Mucosa of gallbladder (tissue), 1 donor: ENCODE data around the gene OIP5. TPM values are rescaled to one million over a fixed set of nuclear protein-coding genes. Genes with fewer than 3 reads are reported as not detected.
"Not testable (repeated sequence)": the region's sequence is repeated elsewhere in the genome, so short reads cannot be mapped to it uniquely, and the experiment has no call there.

Experiments used
- DNase-seq: peaks from one replicate; pipeline ENCODE4 v3.0.0-alpha.2; 2020; ENCODE audit warnings: low spot score
- total RNA-seq: library from RNA; stranded (reverse); gene quantifications from one replicate; pipeline ENCODE4 v1.2.1, GENCODE V29; 2021
- donor health status: DM: no; HTN: no; CAD: no.

The OIP5 gene
- total RNA-seq, 1 donor from 2014 or later = 1.8 TPM

- not testable (repeated sequence) for DNase-seq
Observed at GRCh38 chr15:41260924-41261323, 71.5 kb downstream of the OIP5 start.

GRCh38 chr15:41259546-41260189, 72.7 kb downstream of the OIP5 start:
- DNase-seq = no peak

Other genes starting within 250 kb of the OIP5 start
- 20.1 TPM for gene INO80, start 216.3 kb downstream of the OIP5 start, total RNA-seq
- gene EXD1, start 101.8 kb downstream of the OIP5 start, total RNA-seq = 0.12 TPM
- gene CHP1, start 101.3 kb downstream of the OIP5 start, total RNA-seq = 290 TPM
- gene NUSAP1, start 290 bp upstream of the OIP5 start, total RNA-seq = 9.1 TPM
- 18.7 TPM for gene NDUFAF1, start 69.9 kb upstream of the OIP5 start, total RNA-seq
- 32.1 TPM for gene RTF1, start 84.5 kb upstream of the OIP5 start, total RNA-seq
- gene ITPKA, start 161.3 kb upstream of the OIP5 start, total RNA-seq = 3.2 TPM
- 2.5 TPM for gene LTK, start 181.2 kb upstream of the OIP5 start, total RNA-seq
- gene RPAP1, start 211.7 kb upstream of the OIP5 start, total RNA-seq = 38.7 TPM
- gene TYRO3, start 226.6 kb upstream of the OIP5 start, total RNA-seq = 9.1 TPM